Measurements from ENCODE around the gene NLGN4Y. TPM values are rescaled to one million over a fixed set of nuclear protein-coding genes. Genes with fewer than 3 reads are reported as not detected.

NLGN4Y gene
- total and polyA plus RNA-seq, 2 experiments from 2014 or later, result 10.9 to 73.6 TPM

GRCh38 chrY:14490226-14490625, 34.1 kb upstream of the NLGN4Y start:
- no peak overlapping the region for H3K27ac ChIP-seq (ENCODE audit: low read depth)
- no peak overlapping the region for H3K4me3 Mint-ChIP-seq
- no peaks in the 10 kb centered on the region for H3K27me3 ChIP-seq (ENCODE audit: insufficient read depth)
- no peaks in the 10 kb centered on the region; the same call in 1 of the 2 replicates for H3K36me3 ChIP-seq (ENCODE audit: insufficient read depth)
- no peaks in the 10 kb centered on the region for H3K27me3 Mint-ChIP-seq (ENCODE audit: insufficient read depth, low read depth, poor library complexity)
- no peak overlapping the region for H3K27ac Mint-ChIP-seq
- H3K9me3 Mint-ChIP-seq, result peaks cover 2% of the 10 kb centered on the region; the same call in 2 of the 3 replicates
- TF ChIP-seq EZH2 (IDR thresholded peaks at IDR 0.05; ENCODE audit: low read depth, unreplicated experiment), result no peak
- TF ChIP-seq REST (IDR thresholded peaks at IDR 0.05; ENCODE audit: unreplicated experiment), result no peak
- TF ChIP-seq ZNF331 (CRISPR knock-in tag; IDR thresholded peaks at IDR 0.05; ENCODE audit: low read depth), result no peak
- no peak for TF ChIP-seq CTCF (conservative IDR thresholded peaks at IDR 0.05; ENCODE audit: low read depth in 2 of 2)
- no peak for TF ChIP-seq EZH2phosphoT487 (IDR thresholded peaks at IDR 0.05; ENCODE audit: unreplicated experiment)
- no peak for TF ChIP-seq STAT1 (IDR thresholded peaks at IDR 0.05; ENCODE audit: unreplicated experiment)
- TF ChIP-seq ETS1 (IDR thresholded peaks at IDR 0.05), result no peak
- TF ChIP-seq CREB1 (CRISPR knock-in tag; IDR thresholded peaks at IDR 0.05; ENCODE audit: low read depth), result no peak
- TF ChIP-seq ZNF462 (CRISPR knock-in tag; IDR thresholded peaks at IDR 0.05), result no peak
- TF ChIP-seq ZNF114 (CRISPR knock-in tag; IDR thresholded peaks at IDR 0.05), result no peak
- no peak for TF ChIP-seq POLR2AphosphoS5 (IDR thresholded peaks at IDR 0.05; ENCODE audit: low read depth)
- no peak for TF ChIP-seq NANOG (IDR thresholded peaks at IDR 0.05; ENCODE audit: borderline replicate concordance)
- no peak for TF ChIP-seq JUNB (IDR thresholded peaks at IDR 0.05; ENCODE audit: unreplicated experiment)
- no peaks in the 10 kb centered on the region for H3K4me1 Mint-ChIP-seq
- no peak overlapping the region for H3K4me3 ChIP-seq
- H4K20me1 ChIP-seq (replicated peaks; ENCODE audit: insufficient read depth), result no peaks in the 10 kb centered on the region
- H3K4me1 ChIP-seq (ENCODE audit: insufficient read depth), result no peaks in the 10 kb centered on the region
- no peaks in the 10 kb centered on the region for H3K9me2 ChIP-seq (ENCODE audit: insufficient read depth)
- H3K79me2 ChIP-seq (replicated peaks; ENCODE audit: insufficient read depth), result no peaks in the 10 kb centered on the region
- H3K36me3 Mint-ChIP-seq (ENCODE audit: low read depth), result no peaks in the 10 kb centered on the region
- no peak for DNase-seq (ENCODE audit: low spot score)
- H3K4me2 ChIP-seq, result no peak overlapping the region
- no peaks in the 10 kb centered on the region for H3F3A ChIP-seq (replicated peaks; ENCODE audit: low read depth)
- no peak for ATAC-seq
- no peak overlapping the region for H2AFZ ChIP-seq
